WTC11 (cell line): Measurements from ENCODE around the gene PSMC3. TPM values are rescaled to one million over a fixed set of nuclear protein-coding genes. Genes with fewer than 3 reads are reported as not detected.

ENCODE experiments used
- ATAC-seq: fragments of 200-7000 bp; cut with Tn5 transposase; 2 replicates; pipeline ENCODE4 v1.10.0; 2021; ENCODE audit warnings: mild to moderate bottlenecking, moderate library complexity
- CTCF ChIA-PET: fragments of 300-600 bp; sonication (Branson Sonifier 250); formaldehyde crosslinking; loops from one replicate; lab custom pipeline; 2021; ENCODE audit warnings: antibody characterized with exemption; lab: Charles Lee
- POLR2A ChIA-PET: fragments of 350-600 bp; sonication (Branson Sonifier 250); formaldehyde crosslinking; loops from one replicate; lab custom pipeline; 2021; ENCODE audit warnings: antibody characterized with exemption; lab: Charles Lee
- DNase-seq: peaks from one replicate; pipeline ENCODE4 v3.0.0; 2021; ENCODE audit warnings: low spot score
- H3K27ac Mint-ChIP-seq: 2 replicates; pipeline ENCODE4 v1.8.0; 2021; ENCODE audit warnings: mixed read lengths
- H3K27me3 Mint-ChIP-seq: 2 replicates; pipeline ENCODE4 v1.8.0; 2021; ENCODE audit warnings: low read depth, mild to moderate bottlenecking, moderate library complexity, mixed read lengths
- H3K36me3 Mint-ChIP-seq: 2 replicates; pipeline ENCODE4 v1.8.0; 2021; ENCODE audit warnings: mixed read lengths
- H3K4me1 Mint-ChIP-seq: 2 replicates; pipeline ENCODE4 v1.8.0; 2022; ENCODE audit warnings: mixed read lengths
- H3K4me3 Mint-ChIP-seq: 2 replicates; pipeline ENCODE4 v1.8.0; 2021; ENCODE audit warnings: mild to moderate bottlenecking, moderate library complexity, mixed read lengths
- H3K9me3 Mint-ChIP-seq: 2 replicates; pipeline ENCODE4 v1.8.0; 2021; ENCODE audit warnings: mixed read lengths
- AR ChIP-seq: fragments of 250-450 bp; sonication (Bioruptor Pico); IDR thresholded peaks from 2 replicates; pipeline ENCODE4 v1.9.0; 2021; ENCODE audit warnings: mild to moderate bottlenecking
- CTCF ChIP-seq: fragments of 200-600 bp; IDR thresholded peaks from 2 replicates; pipeline ENCODE4 v1.8.0; 2022; ENCODE audit warnings: antibody characterized with exemption
- E2F4 ChIP-seq: sonication (generic); formaldehyde crosslinking; IDR thresholded peaks from 2 replicates; pipeline ENCODE4 v1.8.1; 2022; ENCODE audit warnings: low read depth, mild to moderate bottlenecking, moderate library complexity, missing genetic modification reagents, borderline replicate concordance
- ESRRA ChIP-seq: sonication (generic); formaldehyde crosslinking; IDR thresholded peaks from 2 replicates; pipeline ENCODE4 v1.8.1; 2022; ENCODE audit warnings: mild to moderate bottlenecking, missing genetic modification reagents, borderline replicate concordance
- JUN ChIP-seq: sonication (generic); formaldehyde crosslinking; IDR thresholded peaks from 2 replicates; pipeline ENCODE4 v1.8.0; 2023; ENCODE audit warnings: mild to moderate bottlenecking, missing genetic modification reagents
- MLX ChIP-seq: sonication (generic); formaldehyde crosslinking; IDR thresholded peaks from 2 replicates; pipeline ENCODE4 v1.8.1; 2023; ENCODE audit warnings: mild to moderate bottlenecking, missing genetic modification reagents, moderate library complexity
- RELA ChIP-seq: sonication (generic); formaldehyde crosslinking; IDR thresholded peaks from 2 replicates; pipeline ENCODE4 v1.8.1; 2022; ENCODE audit warnings: missing genetic modification reagents, mild to moderate bottlenecking, borderline replicate concordance
- STAT6 ChIP-seq: sonication (generic); formaldehyde crosslinking; conservative IDR thresholded peaks from 2 replicates; pipeline ENCODE4 v1.8.1; 2023; ENCODE audit warnings: mild to moderate bottlenecking, low read depth, missing genetic modification reagents, moderate library complexity
- TP53 ChIP-seq: sonication (generic); formaldehyde crosslinking; IDR thresholded peaks from 2 replicates; pipeline ENCODE4 v1.8.1; 2023; ENCODE audit warnings: mild to moderate bottlenecking, missing genetic modification reagents
- ZBTB43 ChIP-seq: sonication (generic); formaldehyde crosslinking; IDR thresholded peaks from 2 replicates; pipeline ENCODE4 v1.8.1; 2023; ENCODE audit warnings: mild to moderate bottlenecking, missing genetic modification reagents
- ZNF281 ChIP-seq: sonication (generic); formaldehyde crosslinking; IDR thresholded peaks from 2 replicates; pipeline ENCODE4 v1.8.0; 2023; ENCODE audit warnings: mild to moderate bottlenecking, missing genetic modification reagents
- ZNF423 ChIP-seq: fragments of 250-450 bp; sonication (Bioruptor Pico); IDR thresholded peaks from 2 replicates; pipeline ENCODE4 v2.1.2; 2022; ENCODE audit warnings: mild to moderate bottlenecking, moderate library complexity
- ZNF671 ChIP-seq: fragments of 250-450 bp; sonication (Bioruptor Pico); IDR thresholded peaks from 2 replicates; pipeline ENCODE4 v1.8.0; 2021; ENCODE audit warnings: mild to moderate bottlenecking
- total RNA-seq: library from RNA; stranded (reverse); gene quantifications from 3 replicates; pipeline ENCODE4 v1.2.3, GENCODE V29; 2021

Gene PSMC3
- total RNA-seq, 1 experiment from 2014 or later, result 162 TPM

GRCh38 chr11:47468598-47469214, 42.5 kb upstream of the PSMC3 start:
- Mint-ChIP-seq H3K4me1 (peaks cover 52% of the 10 kb centered on the region), H3K4me3 (no peak overlapping the region), H3K9me3 (no peaks in the 10 kb centered on the region), H3K27me3 (no peaks in the 10 kb centered on the region), H3K36me3 (peaks cover 44% of the 10 kb centered on the region), H3K27ac (peak overlapping the region; percentile 66; the same call in 1 of the 2 replicates)
- TF ChIP-seq ZNF281, result no peak
- TF ChIP-seq JUN (CRISPR knock-in tag), result no peak
- no peak for TF ChIP-seq RELA (CRISPR knock-in tag)
- no peak for TF ChIP-seq ESRRA (CRISPR knock-in tag)
- no peak for TF ChIP-seq ZNF671 (CRISPR knock-in tag)
- TF ChIP-seq TP53 (CRISPR knock-in tag), result no peak
- no peak for TF ChIP-seq ZBTB43 (CRISPR knock-in tag)
- TF ChIP-seq AR, result no peak
- no peak for TF ChIP-seq MLX
- TF ChIP-seq E2F4, result no peak
- no peak for TF ChIP-seq STAT6 (CRISPR knock-in tag)
- TF ChIP-seq ZNF423 (CRISPR knock-in tag), result no peak
- no peak for TF ChIP-seq CTCF
- CTCF ChIA-PET, result interaction anchor here (2.3 kb wide), 1 partner anchor 14 kb away, joined by 7 read pairs; no protein-coding TSS in a partner anchor
- POLR2A ChIA-PET, result no interaction called here
- ATAC-seq (no peak), DNase-seq (no peak)
